Hepatocyte (in vitro differentiated cells): Measurements from ENCODE around the gene SLAMF9.

Source experiments
- EZH2 ChIP-seq: fragments of 200-600 bp; sonication (generic); IDR thresholded peaks from 2 replicates; pipeline ENCODE4 v1.6.1; 2016; ENCODE audit warnings: antibody characterized with exemption, mild to moderate bottlenecking, borderline replicate concordance
- TF ChIP-seq, protein P1 (sequence below): fragments of 200-600 bp; sonication (generic); IDR thresholded peaks from 2 replicates; pipeline ENCODE4 v1.5.1; 2016; ENCODE audit warnings: antibody characterized with exemption, mild to moderate bottlenecking; ENCODE audit not compliant: poor library complexity

DNA sequence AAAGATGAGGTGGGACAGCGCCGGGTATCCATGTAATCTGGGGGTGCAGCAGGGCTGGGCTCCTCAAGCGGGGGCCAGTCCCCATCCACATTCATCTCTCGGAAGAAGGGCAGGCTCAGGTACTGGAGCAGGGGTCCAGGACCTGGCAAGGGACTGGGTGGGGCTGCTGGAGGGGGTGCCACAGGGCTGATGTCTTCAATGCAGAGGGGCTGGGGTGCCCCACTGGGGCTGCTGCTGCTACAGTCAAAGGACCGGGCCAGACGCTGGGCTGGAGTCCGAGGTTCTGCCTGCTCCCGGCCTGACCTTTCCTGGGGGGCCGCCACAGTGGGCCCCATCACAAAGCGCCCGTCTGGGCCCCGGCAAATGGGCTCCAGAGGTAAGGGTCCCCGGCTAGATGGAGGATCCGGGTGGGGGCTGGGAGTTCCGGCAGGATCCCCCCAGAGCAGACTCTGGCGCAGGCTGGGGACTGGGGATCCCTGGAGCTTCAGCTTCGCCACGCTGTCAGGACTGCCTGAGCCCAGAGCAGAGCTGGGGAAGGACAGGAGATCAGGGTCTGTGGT lies 25.5 kb downstream of the SLAMF9 start:
- no peak for TF ChIP-seq EZH2
- TF ChIP-seq, protein P1, sequence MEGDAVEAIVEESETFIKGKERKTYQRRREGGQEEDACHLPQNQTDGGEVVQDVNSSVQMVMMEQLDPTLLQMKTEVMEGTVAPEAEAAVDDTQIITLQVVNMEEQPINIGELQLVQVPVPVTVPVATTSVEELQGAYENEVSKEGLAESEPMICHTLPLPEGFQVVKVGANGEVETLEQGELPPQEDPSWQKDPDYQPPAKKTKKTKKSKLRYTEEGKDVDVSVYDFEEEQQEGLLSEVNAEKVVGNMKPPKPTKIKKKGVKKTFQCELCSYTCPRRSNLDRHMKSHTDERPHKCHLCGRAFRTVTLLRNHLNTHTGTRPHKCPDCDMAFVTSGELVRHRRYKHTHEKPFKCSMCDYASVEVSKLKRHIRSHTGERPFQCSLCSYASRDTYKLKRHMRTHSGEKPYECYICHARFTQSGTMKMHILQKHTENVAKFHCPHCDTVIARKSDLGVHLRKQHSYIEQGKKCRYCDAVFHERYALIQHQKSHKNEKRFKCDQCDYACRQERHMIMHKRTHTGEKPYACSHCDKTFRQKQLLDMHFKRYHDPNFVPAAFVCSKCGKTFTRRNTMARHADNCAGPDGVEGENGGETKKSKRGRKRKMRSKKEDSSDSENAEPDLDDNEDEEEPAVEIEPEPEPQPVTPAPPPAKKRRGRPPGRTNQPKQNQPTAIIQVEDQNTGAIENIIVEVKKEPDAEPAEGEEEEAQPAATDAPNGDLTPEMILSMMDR, result no peak
